ENCODE measurements around the gene SYNGR2.

DNA sequence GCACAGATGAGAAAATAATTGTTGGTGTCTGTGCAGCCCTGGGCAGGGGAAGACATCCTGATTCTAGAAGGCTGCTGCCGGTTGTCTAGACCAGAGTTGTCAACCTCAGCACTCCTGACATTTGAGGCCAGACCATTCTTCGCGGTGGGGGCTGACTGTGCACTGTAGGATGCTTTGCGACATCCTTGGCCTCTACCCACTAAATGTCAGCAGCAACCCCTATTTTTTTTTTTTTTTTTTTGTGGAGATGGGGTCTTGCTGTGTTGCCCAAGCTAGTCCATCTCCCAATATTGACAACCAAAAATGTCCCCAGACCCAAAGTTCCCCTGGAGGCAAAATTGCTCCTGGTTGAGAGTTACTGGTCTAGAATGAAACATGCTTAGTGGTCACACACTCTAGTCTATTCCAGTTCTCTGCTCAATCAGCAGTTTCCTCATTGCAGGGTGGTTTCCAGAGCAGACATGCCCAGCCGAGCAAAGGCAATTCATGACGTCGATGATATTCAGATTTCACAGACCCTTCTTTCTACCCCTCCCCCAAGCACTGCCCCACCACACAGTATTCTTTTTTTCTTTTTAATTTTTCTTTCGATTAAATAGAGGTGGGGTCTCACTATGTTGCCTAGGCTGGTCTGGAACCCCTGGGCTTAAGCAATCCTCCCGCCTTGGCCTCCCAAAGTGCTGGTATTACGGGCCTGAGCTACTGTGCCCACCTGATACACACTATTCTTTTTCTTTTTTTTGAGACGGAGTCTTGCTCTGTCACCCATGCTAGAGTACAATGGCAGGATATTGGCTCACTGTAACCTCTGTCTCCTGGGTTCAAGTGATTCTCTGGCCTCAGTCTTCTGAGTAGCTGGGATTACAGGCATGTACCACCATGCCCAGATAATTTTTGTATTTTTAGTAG is 13.2 kb upstream of the SYNGR2 start:
- no peak for TF ChIP-seq SUZ12 (IDR thresholded peaks at IDR 0.05; ENCODE audit: extremely low read depth, insufficient read depth, insufficient read length)
- no peak for TF ChIP-seq YY1 (IDR thresholded peaks at IDR 0.05; ENCODE audit: insufficient read depth, insufficient read length)

Measured in NT2/D1 (cell line).